Measurements from ENCODE around the gene DAPK1.

DAPK1 gene

DNA sequence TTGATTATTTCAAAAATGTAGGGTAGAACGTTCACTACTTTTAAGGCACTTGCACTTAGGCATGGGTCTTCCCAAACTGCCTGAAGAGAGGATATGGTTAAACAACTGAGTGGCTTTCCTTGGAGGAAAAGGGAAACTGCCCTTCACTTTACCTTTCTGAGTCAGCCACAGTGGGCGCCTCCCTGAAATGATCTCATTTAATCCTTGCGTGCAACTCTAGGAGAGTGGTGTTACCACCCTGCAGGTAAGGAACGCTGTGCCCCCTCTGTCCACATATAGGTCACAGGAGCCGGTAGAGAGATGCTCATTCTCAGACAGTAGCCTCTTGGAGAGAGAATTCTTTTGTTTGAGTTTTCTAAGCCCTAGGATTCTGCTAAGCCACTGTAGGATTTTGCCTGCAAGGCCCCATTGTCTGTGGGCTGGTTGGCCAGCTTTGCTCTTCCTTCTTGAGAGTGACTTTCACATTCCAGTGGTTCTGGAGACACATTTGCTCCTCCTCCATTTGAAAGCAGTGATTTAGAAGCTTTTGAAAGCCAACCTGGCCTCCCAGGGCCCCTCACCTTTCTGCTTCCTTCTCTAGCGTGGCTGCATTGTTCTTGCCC is 118.0 kb downstream of the DAPK1 start:
- DNase-seq: no peak
- peaks cover 12% of the 10 kb centered on the region for H3K9me3 Mint-ChIP-seq
- ATAC-seq: no peak
- H3K36me3 Mint-ChIP-seq (ENCODE audit: low read depth): no peaks in the 10 kb centered on the region
- H3K4me1 Mint-ChIP-seq: no peaks in the 10 kb centered on the region
- H3K4me3 Mint-ChIP-seq: no peak overlapping the region
- no peak overlapping the region for H3K27ac Mint-ChIP-seq
- H3K27me3 Mint-ChIP-seq: peaks cover 4% of the 10 kb centered on the region

DNA sequence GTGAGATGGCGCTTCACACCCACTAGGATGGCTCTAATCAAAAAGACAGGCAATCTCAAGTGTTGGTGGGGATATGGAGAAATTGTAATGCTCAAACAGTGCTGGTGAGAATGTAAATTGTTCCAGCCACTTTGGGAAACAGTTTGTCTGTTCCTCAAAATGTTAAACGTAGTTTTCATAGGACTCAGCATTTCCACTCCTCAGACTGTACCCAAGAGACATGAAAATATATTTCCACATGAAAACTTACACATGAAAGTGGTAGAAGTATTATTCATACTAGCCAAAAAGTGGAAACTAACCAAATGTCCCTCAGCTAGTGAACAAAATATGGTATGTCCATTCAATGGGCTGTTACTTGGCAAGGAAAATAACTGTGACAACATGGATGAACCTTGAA is 120.6 kb downstream of the DAPK1 start:
- H3K4me3 Mint-ChIP-seq: no peak overlapping the region
- ATAC-seq (no peak), DNase-seq (no peak)
- H3K4me1 Mint-ChIP-seq: no peaks in the 10 kb centered on the region
- H3K27me3 Mint-ChIP-seq: peaks cover 4% of the 10 kb centered on the region
- H3K9me3 Mint-ChIP-seq: peaks cover 12% of the 10 kb centered on the region
- H3K27ac Mint-ChIP-seq: no peak overlapping the region
- H3K36me3 Mint-ChIP-seq (ENCODE audit: low read depth): no peaks in the 10 kb centered on the region

DNA sequence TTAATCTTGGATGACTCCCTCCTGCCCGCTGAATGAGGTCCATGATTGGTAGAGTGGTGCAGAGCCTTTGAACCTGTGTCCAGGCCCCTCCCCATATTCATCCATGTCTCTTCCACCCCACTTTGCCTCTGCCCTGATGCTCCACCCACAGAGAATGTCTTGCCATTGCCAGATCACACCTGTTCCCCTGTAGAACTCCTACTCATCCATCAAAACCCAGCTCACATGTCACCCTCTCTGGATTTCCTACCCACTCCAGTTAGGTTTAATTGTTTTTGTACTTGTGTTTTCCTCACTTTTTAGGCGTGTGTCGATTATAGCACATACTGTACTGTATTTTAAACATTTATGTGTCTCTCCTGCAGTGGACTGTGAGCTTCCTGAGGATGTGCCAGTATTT is 121.3 kb downstream of the DAPK1 start:
- Mint-ChIP-seq H3K4me1 (no peaks in the 10 kb centered on the region), H3K4me3 (no peak overlapping the region), H3K9me3 (peaks cover 12% of the 10 kb centered on the region), H3K27ac (no peak overlapping the region), H3K36me3 (ENCODE audit: low read depth) (no peaks in the 10 kb centered on the region), H3K27me3 (peaks cover 4% of the 10 kb centered on the region)
- DNase-seq (no peak), ATAC-seq (no peak)

DNA sequence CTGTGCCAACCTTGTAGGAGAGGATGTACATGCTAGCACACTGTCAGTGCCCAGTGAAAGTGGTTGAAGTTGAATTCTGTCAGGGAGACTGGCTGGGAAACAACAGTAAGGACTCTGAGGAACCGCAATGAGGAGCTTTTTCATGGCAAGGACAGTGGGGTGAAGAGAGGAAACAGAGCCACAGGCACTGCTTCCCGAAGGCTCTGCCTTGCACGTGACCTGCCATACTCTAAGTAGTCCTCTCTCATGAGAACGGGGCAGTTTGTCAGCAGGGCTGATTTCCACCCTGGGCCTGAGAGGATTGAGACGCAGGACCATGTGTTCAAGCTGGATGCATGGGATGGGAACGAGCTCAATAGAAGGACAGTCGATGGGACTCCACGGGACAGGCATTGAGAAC is 121.7 kb downstream of the DAPK1 start:
- no peak for ATAC-seq
- Mint-ChIP-seq H3K27ac (no peak overlapping the region), H3K27me3 (peaks cover 4% of the 10 kb centered on the region), H3K36me3 (ENCODE audit: low read depth) (no peaks in the 10 kb centered on the region), H3K9me3 (peaks cover 12% of the 10 kb centered on the region), H3K4me1 (no peaks in the 10 kb centered on the region), H3K4me3 (no peak overlapping the region)
- no peak for DNase-seq

DNA sequence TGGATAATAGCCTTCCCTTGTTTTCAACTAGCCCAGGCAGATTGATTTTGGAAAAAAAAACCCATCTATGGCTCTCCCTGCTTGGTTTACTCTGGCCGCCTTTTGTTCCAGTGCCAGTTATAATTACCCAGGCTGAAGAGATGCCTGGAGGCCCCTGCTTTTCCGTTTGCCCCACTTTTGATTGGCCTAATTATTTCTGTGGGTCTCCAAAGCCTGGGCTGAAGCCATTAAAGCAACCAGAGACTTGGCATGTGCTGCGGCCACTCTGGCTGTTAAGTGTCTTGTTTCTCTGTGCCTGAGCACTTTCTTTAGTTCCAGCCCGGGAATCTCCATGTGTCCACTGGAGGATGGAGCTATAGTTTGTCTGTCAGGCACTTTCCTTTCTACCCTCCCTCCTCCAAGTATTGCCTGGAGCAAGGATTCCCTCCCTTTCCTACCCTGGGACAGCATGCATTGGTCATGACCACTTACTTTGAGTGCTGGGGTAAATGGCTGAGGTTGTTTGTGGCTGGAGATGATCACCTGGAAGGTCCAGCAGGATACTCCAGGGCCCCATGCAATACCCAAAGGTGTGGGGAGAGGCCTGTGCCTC is 123.2 kb downstream of the DAPK1 start:
- no peaks in the 10 kb centered on the region for H3K36me3 Mint-ChIP-seq (ENCODE audit: low read depth)
- no peaks in the 10 kb centered on the region for H3K4me1 Mint-ChIP-seq
- peaks cover 4% of the 10 kb centered on the region for H3K27me3 Mint-ChIP-seq
- no peak overlapping the region for H3K4me3 Mint-ChIP-seq
- no peak for ATAC-seq
- H3K9me3 Mint-ChIP-seq: peaks cover 12% of the 10 kb centered on the region
- H3K27ac Mint-ChIP-seq: no peak overlapping the region
- DNase-seq: no peak

DNA sequence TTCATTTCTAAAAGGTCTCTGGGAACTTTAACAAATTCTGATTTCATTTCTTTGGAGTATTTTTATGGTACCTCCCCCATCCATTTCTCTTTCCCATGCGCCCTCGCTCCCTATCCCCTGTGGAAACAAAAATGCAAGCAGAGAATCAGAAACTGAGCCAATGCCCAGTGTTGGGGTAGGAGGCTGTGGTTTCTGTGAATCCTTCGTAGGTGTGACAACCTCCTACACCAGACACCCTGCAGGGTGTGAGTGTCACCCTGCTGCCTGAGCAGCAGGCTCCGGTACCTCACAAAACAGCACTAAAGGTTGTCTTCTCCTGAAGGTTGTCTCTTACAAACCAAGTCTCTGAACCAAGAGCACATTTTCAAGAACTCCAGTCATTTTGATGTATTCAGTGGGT is 124.4 kb downstream of the DAPK1 start:
- no peak for DNase-seq
- Mint-ChIP-seq H3K27me3 (peaks cover 4% of the 10 kb centered on the region), H3K27ac (no peak overlapping the region), H3K36me3 (ENCODE audit: low read depth) (no peaks in the 10 kb centered on the region), H3K4me3 (no peak overlapping the region), H3K4me1 (no peaks in the 10 kb centered on the region), H3K9me3 (peaks cover 12% of the 10 kb centered on the region)
- no peak for ATAC-seq

DNA sequence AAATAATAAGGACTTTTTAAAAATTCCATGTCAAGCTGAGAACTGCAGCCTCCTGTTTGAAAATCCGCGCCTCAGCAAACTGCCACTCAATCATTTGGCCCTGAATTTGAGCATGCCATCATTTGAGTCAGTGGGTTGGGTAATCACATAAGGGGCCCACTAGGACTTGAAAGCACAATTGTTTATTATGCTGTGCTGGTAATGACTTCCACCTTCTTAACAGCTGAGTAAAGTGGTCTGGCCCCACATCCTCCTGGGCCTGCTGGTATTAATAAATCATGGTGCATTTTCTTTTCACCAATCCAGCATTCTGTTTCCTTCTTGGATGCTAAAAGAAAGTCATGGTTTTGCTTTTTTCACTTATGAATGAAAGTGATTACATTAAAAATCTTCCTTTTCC is 125.3 kb downstream of the DAPK1 start:
- no peaks in the 10 kb centered on the region for H3K4me1 Mint-ChIP-seq
- peaks cover 4% of the 10 kb centered on the region for H3K9me3 Mint-ChIP-seq
- H3K4me3 Mint-ChIP-seq: no peak overlapping the region
- ATAC-seq: no peak
- DNase-seq: no peak
- no peaks in the 10 kb centered on the region for H3K36me3 Mint-ChIP-seq (ENCODE audit: low read depth)
- peaks cover 4% of the 10 kb centered on the region for H3K27me3 Mint-ChIP-seq
- H3K27ac Mint-ChIP-seq: no peak overlapping the region

DNA sequence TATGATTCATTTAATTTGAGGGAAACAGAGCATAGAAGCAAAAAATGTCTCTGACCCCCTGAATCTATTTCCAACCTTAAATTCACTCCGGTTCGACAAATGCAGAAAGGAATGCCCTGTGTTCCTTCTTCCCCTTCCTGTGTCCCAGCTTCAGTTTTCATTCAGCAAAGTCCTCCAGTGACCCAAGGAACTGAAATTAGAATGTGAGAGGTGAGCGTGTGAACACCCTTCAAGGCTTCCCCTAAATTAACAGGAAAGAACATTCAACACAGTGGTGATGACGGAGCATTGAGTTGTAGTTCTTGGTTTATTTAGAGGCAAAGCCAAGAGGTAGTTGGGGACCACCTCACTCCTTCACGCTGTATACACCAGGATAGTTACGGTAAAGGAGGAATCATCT is 130.7 kb downstream of the DAPK1 start:
- Mint-ChIP-seq H3K4me1 (no peaks in the 10 kb centered on the region), H3K27ac (no peak overlapping the region), H3K36me3 (ENCODE audit: low read depth) (no peaks in the 10 kb centered on the region), H3K9me3 (no peaks in the 10 kb centered on the region), H3K27me3 (no peaks in the 10 kb centered on the region), H3K4me3 (no peak overlapping the region)
- ATAC-seq (no peak), DNase-seq (no peak)

DNA sequence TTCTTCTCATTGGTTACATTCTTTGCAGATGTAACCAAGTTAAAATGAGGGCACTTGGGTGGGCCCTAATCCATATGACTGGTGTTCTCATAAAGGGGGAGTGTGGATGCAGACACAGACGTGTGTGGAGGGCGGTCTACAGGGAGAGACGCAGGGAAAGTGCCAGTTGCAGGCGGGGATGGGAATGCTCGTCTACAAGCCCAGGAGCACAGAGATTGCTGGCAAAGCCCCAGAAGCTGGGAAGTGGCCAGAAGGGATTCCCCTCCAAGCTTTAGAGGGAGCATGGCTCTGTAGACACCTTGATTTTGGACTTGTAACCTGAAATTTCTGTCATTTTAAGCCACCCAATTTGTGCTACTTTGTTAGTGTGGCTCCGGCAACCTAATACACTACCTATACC is 131.4 kb downstream of the DAPK1 start:
- no peaks in the 10 kb centered on the region for H3K36me3 Mint-ChIP-seq (ENCODE audit: low read depth)
- H3K27me3 Mint-ChIP-seq: no peaks in the 10 kb centered on the region
- no peaks in the 10 kb centered on the region for H3K9me3 Mint-ChIP-seq
- H3K27ac Mint-ChIP-seq: no peak overlapping the region
- ATAC-seq (no peak), DNase-seq (no peak)
- no peak overlapping the region for H3K4me3 Mint-ChIP-seq
- no peaks in the 10 kb centered on the region for H3K4me1 Mint-ChIP-seq

DNA sequence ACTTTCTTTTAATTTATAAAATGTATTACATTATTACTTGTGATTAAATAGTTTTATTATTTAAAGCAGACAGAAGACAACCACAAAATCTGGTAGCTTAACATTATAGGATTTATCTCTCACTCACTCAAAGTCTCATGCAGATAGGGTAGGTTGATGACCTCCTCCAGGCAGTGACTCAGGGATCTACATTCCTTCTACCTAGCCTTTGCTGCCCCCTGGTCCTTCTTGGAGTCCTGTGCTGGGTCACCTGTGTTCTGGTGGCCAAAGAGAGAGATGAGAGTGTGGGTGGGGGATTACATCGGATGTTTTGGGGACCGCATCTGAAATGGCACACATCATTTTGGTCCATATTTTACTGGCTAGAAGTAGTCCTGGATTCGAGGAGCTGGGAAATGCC is 132.6 kb downstream of the DAPK1 start:
- no peaks in the 10 kb centered on the region for H3K36me3 Mint-ChIP-seq (ENCODE audit: low read depth)
- H3K27me3 Mint-ChIP-seq: no peaks in the 10 kb centered on the region
- no peaks in the 10 kb centered on the region for H3K4me1 Mint-ChIP-seq
- DNase-seq (no peak), ATAC-seq (no peak)
- no peak overlapping the region for H3K4me3 Mint-ChIP-seq
- no peaks in the 10 kb centered on the region for H3K9me3 Mint-ChIP-seq
- H3K27ac Mint-ChIP-seq: no peak overlapping the region

DNA sequence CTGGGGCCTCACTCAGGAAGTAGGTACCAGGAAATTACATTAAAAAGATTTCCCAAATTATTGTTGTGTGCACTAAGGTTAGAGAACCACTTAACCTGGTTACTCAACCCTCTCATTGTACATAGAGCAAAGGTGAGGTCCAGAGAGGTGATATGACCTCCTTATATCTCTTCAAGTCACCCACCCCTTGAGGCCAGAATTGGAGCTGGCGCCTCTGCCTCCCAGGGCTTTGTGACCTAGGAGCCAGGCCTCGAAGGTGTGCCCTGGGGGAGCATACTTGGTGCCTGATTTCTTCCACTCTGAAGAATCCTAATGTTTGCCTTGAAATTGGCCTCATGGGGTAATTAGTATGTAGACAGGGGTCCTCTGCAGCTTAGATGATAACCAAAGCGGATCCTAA is 133.2 kb downstream of the DAPK1 start:
- Mint-ChIP-seq H3K36me3 (ENCODE audit: low read depth) (no peaks in the 10 kb centered on the region), H3K27me3 (no peaks in the 10 kb centered on the region), H3K4me1 (no peaks in the 10 kb centered on the region), H3K27ac (no peak overlapping the region), H3K9me3 (no peaks in the 10 kb centered on the region), H3K4me3 (no peak overlapping the region)
- no peak for ATAC-seq
- no peak for DNase-seq

DNA sequence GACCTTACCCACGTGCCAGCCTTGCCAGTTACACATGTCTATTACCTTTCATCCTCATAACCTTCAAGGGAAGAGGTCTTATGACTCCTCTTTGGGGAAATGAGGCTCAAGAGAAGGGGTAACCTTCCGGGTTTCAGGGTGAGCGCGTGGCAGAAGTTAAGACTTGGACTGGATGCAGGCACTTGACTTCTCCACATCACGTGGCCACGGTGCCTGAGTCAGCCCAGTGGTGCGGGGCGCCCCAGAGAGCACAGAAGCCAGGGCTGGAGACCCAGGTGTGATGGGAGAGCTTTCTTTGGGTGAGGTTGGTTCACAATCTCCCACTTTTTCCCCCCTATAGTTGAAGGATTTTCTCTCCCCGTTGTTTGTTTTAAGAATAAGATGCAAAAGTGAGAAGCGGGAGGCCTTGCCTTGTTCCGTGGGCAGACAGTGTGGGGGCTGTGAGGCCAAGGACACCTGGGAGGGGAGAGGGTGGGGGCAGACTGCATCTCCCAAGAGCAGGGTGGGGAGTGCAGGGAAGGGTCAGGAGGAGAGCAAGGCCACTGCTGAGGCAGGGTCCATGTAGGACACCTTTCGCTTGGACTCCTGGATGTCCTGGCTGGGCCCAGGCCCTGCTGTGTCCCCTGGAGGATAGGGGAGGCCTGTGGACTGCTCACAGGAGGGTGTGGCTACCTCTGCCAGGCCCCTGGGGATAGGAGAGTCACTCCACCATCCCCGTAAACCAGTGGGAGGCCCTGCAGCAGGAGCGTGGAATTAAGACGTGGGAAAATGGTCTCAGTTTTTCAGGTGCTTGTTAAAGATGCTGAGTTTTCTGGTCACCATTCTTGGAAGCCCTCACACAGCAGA is 138.2 kb downstream of the DAPK1 start:
- H3K27ac Mint-ChIP-seq: no peak overlapping the region
- H3K27me3 Mint-ChIP-seq: no peaks in the 10 kb centered on the region
- DNase-seq (no peak), ATAC-seq (no peak)
- no peaks in the 10 kb centered on the region for H3K9me3 Mint-ChIP-seq
- no peaks in the 10 kb centered on the region for H3K4me1 Mint-ChIP-seq
- no peak overlapping the region for H3K4me3 Mint-ChIP-seq
- peaks cover 1% of the 10 kb centered on the region for H3K36me3 Mint-ChIP-seq (ENCODE audit: low read depth)

DNA sequence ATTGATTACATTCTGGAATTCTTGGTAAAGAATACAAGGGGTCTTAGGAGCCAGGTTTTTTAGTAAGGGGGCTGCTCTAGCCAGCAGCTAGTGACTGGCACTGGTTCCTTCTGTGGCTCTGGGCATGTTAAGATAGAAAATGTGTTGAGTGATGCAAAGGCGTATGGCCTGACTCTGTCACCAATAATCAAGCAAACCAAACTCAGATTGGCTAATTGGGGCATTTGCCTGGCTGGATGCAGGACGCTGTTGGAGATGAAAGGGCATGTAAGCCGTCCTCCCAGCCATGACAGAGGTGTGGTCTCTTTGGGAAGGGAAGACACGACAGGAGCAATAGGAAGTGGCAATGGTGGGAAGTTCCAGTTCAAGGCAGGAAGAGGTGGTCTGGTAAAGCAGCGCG is 140.6 kb downstream of the DAPK1 start:
- Mint-ChIP-seq H3K4me3 (no peak overlapping the region), H3K4me1 (no peaks in the 10 kb centered on the region), H3K36me3 (ENCODE audit: low read depth) (peaks cover 1% of the 10 kb centered on the region), H3K9me3 (no peaks in the 10 kb centered on the region), H3K27ac (no peak overlapping the region), H3K27me3 (no peaks in the 10 kb centered on the region)
- no peak for ATAC-seq
- no peak for DNase-seq

DNA sequence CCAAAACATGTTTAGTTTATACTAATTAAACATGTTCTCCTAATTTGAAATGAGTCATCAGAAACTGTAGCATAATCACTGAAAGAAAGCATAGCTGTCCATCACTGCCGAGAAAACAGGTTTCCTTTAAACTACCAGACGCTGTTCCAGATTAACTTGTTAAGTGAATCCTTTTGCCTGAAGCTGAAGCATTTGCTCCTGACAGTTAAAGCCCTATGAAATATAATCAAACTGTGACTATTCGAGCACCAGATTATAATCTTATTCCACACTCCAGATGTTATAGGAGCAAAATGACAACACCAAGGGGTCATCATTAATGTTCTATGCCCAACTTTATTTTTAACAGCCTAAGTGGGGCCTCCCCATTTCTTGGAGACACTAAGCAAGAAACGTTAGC is 142.3 kb downstream of the DAPK1 start:
- no peak for ATAC-seq
- Mint-ChIP-seq H3K36me3 (ENCODE audit: low read depth) (peaks cover 1% of the 10 kb centered on the region), H3K27me3 (no peaks in the 10 kb centered on the region), H3K27ac (no peak overlapping the region), H3K4me3 (no peak overlapping the region), H3K9me3 (no peaks in the 10 kb centered on the region), H3K4me1 (no peaks in the 10 kb centered on the region)
- no peak for DNase-seq

DNA sequence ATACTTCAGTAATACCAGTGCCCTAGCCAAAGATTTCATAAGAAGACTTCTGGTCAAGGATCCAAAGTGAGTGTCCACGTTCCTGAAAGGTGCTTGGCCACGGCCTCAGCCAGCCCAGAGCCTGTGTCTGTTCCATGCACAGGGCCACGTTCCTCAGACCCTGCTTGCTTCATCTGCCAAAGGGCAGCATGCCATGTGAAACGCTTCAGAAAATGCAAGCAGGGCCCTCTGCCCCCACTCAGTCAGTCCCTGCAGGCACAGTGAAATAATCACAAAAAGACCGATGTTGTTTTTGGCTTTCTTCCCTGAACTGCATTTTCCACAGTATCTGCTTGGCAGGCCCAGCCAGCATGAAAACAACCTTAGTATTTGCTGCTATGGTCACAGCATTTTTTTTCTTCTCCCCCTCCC is 142.7 kb downstream of the DAPK1 start:
- no peak overlapping the region for H3K4me3 Mint-ChIP-seq
- ATAC-seq: no peak
- H3K27me3 Mint-ChIP-seq: no peaks in the 10 kb centered on the region
- H3K36me3 Mint-ChIP-seq (ENCODE audit: low read depth): peaks cover 1% of the 10 kb centered on the region
- no peaks in the 10 kb centered on the region for H3K9me3 Mint-ChIP-seq
- no peak overlapping the region for H3K27ac Mint-ChIP-seq
- DNase-seq: no peak
- no peaks in the 10 kb centered on the region for H3K4me1 Mint-ChIP-seq

Measured in activated naive CD8-positive, alpha-beta T cell treated with anti-CD3 and anti-CD28 coated beads, Interleukin-2, amount 50 U/mL, for 24 hours (primary cell).